Gastrocnemius medialis (tissue), 4 donors: ENCODE results near the gene RPP21.

Experiments used
- CTCF ChIP-seq, 5 experiments: fragments of 450-650 bp in 3 of 5; fragments of 200-600 bp in 2 of 5; sonication (generic) in 2 of 5; IDR thresholded peaks in 4 of 5; conservative IDR thresholded peaks in 1 of 5; 1 replicate in 4 of 5; 2 replicates in 1 of 5; pipeline ENCODE4 v1.5.1; 2016 to 2019; ENCODE audit warnings: antibody characterized with exemption in 5 of 5, mild to moderate bottlenecking in 3 of 5, moderate library complexity in 3 of 5
- POLR2A ChIP-seq, 2 donors: fragments of 450-650 bp; IDR thresholded peaks; one replicate each; pipeline ENCODE4 v1.6.1; 2017; ENCODE audit warnings: antibody characterized with exemption in 2 of 2, mild to moderate bottlenecking in 2 of 2, moderate library complexity in 2 of 2

DNA sequence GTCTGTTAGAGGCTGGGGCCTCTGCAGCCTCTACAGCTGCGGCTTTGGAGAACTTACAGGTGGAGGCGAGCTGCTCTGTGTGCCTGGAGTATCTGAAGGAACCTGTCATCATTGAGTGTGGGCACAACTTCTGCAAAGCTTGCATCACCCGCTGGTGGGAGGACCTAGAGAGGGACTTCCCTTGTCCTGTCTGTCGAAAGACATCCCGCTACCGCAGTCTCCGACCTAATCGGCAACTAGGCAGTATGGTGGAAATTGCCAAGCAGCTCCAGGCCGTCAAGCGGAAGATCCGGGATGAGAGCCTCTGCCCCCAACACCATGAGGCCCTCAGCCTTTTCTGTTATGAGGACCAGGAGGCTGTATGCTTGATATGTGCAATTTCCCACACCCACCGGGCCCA is 15.6 kb upstream of the RPP21 start:
- TF ChIP-seq CTCF (IDR thresholded peaks at IDR 0.05 in 4 of 5, conservative IDR thresholded peaks at IDR 0.05 in 1 of 5), result no peak
- TF ChIP-seq POLR2A (IDR thresholded peaks at IDR 0.05), result no peak
